Right kidney (tissue), 1 donor: ENCODE data around the gene CNN2.

Source experiments
- DNase-seq: peaks from one replicate; pipeline ENCODE4 v3.0.0-alpha.2; 2016

Gene CNN2

DNA sequence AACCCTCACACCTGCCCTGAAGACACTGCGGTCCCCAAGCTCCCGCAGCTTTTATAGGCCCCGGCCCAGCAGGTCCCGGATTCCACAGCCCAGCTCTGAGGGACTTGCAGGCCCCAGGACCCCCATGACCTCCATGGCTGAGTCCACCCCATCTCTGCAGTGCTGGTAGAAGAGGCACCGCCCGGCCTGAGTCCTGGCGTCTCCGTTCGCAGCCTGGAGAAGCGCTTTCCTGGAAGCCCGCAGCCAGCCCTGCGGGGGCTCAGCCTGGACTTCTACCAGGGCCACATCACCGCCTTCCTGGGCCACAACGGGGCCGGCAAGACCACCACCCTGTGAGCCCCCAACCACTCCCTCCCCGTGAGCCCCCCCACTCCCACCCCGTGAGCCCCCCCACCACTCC is 22.7 kb downstream of the CNN2 start:
- DNase-seq = no peak

DNA sequence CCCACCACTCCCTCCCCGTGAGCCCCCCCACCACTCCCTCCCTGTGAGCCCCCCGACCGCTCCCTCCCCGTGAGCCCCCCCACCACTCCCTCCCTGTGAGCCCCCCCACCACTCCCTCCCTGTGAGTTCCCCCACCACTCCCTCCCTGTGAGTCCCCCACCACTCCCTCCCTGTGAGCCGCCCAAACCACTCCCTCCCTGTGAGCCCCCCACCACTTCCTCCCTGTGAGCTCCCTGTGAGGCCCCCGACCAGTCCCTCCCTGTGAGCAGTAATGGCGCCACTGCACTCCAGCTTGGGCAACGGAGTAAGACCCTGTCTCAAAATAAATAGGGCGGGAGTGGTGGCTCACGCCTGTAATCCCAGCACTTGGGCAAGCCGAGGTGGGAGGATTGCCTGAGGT is 23.4 kb downstream of the CNN2 start:
- DNase-seq = no peak

DNA sequence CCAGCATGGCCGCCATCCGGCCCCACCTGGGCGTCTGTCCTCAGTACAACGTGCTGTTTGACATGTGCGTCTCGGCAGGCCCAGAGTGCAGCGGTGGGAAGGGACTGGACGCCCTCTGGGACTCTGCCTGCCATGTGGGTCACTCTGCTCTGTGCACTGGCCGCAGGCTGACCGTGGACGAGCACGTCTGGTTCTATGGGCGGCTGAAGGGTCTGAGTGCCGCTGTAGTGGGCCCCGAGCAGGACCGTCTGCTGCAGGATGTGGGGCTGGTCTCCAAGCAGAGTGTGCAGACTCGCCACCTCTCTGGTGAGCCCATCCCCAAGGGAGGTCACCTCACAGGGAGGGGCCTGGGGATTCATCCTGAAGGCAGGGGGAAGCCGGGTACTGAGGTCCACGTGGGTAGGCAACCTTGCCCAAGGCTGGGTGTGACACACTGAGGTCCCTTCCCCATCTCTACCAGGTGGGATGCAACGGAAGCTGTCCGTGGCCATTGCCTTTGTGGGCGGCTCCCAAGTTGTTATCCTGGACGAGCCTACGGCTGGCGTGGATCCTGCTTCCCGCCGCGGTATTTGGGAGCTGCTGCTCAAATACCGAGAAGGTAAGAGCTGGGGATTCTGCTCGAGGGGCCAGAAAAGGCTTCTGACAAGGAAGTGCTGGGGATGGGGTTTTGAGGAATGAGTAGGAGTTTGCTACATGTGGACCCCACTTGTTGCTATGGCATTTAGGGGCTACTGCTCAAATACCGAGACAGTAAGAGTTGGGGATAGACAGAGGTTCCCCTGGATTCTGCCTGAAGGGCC is 24.8 kb downstream of the CNN2 start:
- DNase-seq = no peak

DNA sequence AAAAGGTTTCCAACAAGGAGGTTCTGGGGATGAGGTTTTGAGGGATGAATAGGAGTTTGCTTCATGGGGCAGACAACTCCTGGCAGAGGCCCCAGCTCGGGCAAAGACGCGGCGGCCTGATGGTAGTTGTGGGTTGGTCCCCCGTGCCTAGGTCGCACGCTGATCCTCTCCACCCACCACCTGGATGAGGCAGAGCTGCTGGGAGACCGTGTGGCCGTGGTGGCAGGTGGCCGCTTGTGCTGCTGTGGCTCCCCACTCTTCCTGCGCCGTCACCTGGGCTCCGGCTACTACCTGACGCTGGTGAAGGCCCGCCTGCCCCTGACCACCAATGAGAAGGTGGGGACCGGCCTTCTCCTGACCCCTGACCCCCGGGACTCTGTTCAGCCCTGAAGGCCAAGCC is 25.4 kb downstream of the CNN2 start:
- no peak for DNase-seq

DNA sequence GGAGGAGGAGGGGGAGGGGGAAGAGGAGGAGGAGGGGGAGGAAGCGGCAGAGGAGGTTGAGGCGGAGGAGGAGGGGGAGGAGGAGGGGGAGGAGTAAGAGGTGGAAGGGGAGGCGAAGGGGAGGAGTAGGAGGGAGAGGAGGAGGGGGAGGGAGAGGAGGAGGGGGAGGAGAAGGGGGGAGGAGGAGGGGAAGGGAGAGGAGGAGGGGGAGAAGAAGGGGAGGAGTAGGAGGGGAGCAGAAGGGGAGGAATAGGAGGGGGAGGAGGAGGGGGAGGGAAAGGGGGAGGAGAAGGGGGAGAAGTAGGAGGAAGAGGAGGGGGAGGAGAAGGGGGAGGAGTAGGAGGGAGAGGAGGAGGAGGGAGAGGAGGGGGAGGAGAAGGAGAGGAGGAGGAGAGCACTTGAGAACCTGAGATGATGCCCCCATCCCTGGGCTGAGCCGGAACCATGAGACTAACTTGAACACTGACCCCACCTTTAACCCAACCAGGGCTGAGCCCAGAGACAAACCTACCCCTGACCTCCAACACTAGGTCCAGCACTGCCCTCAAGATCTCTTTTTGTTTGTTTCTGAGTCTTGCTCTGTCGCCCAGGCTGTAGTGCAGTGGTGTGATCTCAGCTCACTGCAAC is 26.1 kb downstream of the CNN2 start:
- no peak for DNase-seq

DNA sequence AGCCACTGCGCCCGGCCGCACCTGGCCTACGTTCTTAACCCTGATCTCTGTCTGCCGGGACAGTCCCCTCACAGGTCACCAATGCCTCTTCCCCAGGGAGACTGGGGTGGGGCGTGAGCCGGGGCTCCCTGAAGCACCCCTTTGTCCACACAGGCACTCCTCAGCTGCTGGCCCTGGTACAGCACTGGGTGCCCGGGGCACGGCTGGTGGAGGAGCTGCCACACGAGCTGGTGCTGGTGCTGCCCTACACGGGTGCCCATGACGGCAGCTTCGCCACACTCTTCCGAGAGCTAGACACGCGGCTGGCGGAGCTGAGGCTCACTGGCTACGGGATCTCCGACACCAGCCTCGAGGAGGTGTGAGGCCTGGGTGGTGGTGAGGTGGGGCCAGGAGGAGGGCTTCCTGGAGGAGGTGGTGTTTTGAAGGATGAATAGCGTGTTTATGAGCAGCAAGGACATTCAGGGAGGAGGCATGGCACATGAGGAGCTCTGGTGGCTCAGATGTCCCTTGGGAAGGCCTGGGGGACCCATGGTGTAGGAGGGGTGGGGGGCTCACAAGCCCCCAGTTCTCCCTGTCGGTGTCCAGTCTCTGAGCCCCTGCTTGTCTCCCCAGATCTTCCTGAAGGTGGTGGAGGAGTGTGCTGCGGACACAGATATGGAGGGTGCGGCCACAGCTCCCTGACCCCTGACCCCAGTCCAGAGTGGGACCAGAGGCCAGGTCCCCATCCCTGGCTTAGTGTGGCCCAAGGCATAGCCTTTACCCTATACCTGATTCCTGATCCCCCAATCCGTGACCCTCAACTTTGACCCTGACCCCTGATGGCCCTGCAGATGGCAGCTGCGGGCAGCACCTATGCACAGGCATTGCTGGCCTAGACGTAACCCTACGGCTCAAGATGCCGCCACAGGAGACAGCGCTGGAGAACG is 27.0 kb downstream of the CNN2 start:
- DNase-seq = no peak

DNA sequence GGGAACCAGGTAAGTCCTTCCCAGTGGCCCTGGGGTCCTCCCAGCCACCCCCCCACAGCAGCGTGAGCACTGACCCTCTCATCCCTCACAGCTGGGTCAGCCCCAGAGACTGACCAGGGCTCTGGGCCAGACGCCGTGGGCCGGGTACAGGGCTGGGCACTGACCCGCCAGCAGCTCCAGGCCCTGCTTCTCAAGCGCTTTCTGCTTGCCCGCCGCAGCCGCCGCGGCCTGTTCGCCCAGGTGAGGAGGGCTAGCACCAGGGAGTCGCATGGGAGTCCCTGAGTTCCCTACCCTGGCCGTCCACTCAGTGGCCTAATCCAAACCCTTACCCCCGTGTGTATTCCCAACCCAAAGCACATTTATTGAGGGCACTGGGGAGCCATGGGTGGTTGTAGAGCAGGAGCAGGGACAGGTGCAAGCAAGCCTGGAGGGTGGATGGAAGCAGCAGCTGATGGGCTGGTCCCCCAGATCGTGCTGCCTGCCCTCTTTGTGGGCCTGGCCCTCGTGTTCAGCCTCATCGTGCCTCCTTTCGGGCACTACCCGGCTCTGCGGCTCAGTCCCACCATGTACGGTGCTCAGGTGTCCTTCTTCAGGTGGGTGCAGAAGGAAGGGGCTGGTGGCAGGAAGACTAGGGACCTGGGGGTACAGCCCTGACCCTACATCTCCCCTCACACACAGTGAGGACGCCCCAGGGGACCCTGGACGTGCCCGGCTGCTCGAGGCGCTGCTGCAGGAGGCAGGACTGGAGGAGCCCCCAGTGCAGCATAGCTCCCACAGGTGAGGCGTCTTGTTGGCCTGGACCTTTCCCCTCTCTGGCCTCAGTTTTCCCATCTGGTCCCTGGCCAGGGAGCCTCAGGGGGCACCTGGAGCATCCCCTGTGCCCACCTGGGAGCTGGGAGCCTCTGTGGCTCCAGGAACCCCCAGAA is 28.0 kb downstream of the CNN2 start:
- DNase-seq = no peak

DNA sequence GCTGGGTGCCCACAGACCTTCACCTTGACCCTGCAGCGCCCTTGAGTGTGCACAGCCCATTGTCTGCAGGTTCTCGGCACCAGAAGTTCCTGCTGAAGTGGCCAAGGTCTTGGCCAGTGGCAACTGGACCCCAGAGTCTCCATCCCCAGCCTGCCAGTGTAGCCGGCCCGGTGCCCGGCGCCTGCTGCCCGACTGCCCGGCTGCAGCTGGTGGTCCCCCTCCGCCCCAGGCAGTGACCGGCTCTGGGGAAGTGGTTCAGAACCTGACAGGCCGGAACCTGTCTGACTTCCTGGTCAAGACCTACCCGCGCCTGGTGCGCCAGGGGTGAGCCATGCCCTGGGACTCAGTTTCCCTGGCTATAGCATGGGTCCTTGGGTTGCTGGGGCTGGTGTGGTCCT is 28.6 kb downstream of the CNN2 start:
- DNase-seq = no peak

DNA sequence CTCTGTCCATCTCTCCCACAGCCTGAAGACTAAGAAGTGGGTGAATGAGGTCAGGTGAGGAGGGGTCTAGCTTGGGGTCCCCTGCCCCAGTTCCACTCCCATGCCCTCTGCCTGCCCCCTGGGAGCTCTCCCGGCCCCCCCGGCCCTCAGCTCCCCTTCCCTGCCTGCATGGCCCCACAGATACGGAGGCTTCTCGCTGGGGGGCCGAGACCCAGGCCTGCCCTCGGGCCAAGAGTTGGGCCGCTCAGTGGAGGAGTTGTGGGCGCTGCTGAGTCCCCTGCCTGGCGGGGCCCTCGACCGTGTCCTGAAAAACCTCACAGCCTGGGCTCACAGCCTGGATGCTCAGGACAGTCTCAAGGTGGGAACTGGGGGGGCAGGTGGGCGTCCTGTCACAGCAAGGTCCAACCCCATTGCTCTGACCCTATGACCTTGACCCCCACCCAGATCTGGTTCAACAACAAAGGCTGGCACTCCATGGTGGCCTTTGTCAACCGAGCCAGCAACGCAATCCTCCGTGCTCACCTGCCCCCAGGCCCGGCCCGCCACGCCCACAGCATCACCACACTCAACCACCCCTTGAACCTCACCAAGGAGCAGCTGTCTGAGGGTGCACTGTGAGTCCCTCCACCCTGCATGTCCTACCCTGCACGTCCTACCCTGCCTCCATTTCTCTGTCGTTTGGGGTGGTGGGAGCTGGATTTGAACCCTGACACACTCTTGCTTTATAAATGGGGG is 29.6 kb downstream of the CNN2 start:
- no peak for DNase-seq

DNA sequence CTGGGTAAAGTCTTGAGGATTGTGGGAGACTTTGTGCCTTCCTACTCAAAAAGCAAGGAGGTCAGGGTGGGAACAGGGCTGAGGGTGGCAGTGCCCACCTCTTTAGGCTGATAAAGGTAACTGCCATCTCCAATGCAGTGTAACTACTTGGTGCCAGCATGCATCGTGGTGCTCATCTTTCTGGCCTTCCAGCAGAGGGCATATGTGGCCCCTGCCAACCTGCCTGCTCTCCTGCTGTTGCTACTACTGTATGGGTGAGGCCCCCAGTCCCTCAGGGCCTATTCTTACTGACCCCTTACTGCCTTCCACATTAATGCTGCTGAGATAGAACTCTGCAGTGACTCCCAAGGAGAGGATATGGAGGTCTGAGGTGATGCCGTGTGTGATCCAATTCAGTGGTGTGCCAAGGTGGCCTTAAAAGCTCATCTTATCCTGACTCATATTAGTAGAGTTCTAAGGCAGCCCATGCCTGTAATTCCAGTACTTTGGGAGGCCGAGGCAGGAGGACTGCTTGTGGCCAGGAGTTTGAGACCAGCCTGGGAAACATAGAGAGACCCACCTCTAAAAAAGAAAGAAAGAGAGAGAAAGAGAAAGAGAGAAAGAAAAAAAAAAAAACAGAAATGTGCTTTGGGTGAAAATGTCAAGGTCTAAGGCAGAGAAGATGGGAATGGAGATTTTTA is 30.9 kb downstream of the CNN2 start:
- DNase-seq = peak; percentile 63

DNA sequence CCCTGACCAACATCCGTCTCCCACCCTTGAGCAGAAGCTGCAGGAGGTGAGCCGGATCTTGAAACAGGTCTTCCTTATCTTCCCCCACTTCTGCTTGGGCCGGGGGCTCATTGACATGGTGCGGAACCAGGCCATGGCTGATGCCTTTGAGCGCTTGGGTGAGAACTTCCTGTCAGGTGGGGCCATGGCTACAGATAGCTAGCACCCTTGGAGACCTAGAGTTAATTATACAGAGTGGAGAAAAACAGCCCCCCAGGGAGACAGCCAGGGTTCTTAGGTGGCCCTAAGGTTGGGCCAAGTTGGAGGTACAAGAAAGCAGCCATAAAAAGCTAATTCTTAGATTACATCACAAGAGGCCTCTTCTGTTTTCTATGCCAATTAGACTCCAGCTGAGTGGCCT is 31.7 kb downstream of the CNN2 start:
- no peak for DNase-seq

DNA sequence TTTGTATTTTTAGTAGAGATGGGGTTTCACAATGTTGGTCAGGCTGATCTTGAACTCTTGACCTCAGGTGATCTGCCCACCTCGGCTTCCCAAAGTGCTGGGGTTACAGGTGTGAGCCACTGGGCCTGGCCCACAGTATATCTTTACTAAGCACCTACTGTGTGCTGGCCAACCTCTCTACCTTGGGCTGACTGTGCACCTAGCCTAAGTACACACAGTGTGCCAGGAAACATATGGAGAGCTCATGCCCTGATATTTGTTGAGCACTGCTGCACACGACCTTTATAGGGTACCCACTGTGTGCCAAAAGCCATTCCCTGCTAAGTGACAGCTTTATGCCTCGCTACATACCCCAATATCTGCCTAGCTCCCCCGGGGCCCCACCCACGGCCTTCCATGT is 34.3 kb downstream of the CNN2 start:
- no peak for DNase-seq

DNA sequence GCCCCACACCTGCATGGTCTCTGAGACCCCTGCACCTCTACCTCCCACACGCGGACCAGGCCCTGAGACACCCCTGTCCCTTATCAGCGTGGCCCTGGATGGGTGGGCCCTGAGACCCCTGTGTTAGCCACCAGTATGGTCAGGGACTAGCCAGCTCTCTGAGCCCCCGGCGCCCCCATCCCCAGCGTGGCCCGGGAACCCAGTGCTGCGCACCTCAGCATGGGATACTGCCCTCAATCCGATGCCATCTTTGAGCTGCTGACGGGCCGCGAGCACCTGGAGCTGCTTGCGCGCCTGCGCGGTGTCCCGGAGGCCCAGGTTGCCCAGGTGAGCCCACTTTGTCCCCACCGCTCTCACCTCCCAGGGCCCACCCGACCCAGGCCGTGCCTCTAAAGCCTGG is 35.6 kb downstream of the CNN2 start:
- no peak for DNase-seq

DNA sequence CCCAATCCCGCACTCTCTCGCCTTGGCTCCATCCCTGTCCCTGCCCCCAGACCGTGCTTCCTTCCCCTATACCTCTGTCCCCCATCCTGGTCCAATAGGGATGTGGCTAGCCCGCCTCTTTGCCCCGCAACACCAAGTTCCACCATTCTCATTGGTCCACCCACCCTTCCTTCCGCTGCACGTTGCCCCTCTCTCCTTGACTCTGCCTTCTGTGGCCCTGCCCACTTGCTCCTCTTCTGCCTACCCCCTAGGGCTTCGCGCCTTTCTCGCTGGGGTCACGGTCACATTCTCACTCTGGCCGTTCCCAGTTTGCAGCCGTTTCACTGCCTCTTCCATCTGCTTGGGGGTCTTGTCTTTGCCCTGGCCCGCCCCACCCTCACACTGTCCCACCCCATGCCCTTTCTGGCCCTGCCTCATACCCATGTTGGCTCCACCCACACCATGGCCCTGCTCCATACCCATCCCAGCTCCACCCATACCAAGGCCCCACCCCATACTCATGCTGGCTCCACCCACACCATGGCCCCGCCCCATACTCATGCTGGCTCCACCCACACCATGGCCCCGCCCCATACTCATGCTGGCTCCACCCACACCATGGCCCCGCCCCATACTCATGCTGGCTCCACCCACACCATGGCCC is 36.1 kb downstream of the CNN2 start:
- DNase-seq = no peak

DNA sequence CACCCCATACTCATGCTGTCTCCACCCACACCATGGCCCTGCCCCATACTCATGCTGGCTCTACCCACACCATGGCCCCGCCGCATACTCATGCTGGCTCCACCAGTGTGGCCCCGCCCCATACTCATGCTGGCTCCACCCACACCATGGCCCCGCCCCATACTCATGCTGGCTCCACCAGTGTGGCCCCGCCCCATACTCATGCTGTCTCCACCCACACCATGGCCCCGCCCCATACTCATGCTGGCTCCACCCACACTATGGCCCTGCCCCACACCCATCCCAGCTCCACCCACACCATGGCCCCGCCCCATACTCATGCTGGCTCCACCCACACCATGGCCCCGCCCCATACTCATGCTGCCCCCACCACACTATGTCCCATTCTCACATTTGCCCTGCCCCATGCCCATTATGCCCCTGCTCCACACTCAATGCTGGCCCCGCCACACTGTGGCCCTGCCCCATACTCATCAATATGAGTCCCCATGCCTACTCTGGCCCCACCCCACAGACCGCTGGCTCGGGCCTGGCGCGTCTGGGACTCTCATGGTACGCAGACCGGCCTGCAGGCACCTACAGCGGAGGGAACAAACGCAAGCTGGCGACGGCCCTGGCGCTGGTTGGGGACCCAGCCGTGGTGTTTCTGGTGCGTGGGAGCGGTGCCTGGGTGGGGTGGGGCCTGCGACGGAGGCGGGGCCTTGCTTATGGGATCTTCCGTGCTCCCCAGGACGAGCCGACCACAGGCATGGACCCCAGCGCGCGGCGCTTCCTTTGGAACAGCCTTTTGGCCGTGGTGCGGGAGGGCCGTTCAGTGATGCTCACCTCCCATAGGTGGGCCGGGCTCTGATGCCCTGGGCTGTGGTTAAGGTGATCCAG is 36.9 kb downstream of the CNN2 start:
- DNase-seq = no peak

DNA sequence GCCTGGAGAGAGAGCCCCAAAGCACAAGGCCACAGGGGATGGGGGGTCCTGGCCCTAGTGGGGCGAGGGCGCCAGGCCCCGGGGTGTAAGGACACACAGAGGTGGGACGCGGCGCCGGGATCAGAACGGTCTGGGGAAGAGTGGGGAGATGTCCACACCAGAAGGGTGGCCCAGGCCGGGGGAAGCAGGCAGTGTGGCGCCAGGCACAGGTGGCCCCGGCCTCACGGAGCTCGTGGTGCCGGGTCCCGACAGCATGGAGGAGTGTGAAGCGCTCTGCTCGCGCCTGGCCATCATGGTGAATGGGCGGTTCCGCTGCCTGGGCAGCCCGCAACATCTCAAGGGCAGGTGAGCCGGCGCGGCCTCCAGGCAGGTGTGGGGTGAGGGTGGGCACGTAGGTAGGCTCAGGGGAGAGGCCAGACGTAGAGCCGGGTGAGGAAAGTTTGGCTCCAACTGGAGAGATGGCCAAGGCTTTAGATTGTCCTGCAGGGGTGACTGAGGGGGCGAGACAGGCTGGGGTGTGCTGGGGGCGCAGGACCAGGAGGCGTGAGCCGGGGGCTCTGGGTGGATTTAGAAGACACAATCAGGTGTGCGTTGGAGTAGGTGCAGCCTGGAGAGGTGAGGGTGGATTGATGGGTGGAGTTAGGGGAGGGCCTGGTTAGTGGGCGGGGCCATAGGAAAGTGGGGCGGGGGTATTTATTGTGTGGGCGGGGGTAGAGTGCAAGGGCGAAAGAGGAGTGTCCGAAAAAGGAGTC is 37.7 kb downstream of the CNN2 start:
- no peak for DNase-seq

DNA sequence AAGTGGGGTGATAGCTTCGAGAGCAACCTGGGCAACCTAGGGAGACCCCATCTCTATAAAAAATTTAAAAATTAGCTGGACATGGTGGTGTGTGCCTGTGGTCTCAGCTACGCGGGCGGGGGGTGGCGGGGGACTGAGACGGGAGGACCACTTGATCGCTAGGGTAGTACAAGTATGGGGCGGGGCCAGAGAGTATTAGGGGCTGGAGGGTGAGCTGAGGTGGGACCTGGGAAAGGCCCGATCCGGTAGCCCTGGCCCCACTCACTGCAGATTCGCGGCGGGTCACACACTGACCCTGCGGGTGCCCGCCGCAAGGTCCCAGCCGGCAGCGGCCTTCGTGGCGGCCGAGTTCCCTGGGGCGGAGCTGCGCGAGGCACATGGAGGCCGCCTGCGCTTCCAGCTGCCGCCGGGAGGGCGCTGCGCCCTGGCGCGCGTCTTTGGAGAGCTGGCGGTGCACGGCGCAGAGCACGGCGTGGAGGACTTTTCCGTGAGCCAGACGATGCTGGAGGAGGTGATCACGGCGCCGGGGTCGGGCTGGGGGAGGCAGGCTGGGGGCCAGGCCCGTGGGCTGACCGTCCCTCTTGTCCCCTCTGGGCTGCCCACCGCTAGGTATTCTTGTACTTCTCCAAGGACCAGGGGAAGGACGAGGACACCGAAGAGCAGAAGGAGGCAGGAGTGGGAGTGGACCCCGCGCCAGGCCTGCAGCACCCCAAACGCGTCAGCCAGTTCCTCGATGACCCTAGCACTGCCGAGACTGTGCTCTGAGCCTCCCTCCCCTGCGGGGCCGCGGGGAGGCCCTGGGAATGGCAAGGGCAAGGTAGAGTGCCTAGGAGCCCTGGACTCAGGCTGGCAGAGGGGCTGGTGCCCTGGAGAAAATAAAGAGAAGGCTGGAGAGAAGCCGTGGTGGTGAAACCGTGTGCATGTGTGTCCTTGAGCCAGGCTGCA is 38.5 kb downstream of the CNN2 start:
- peak; percentile 80 for DNase-seq
